Measurements from ENCODE around the gene BHLHE23.

- no peak for TF ChIP-seq CTCF (IDR thresholded peaks at IDR 0.05)
- TF ChIP-seq POLR2A (IDR thresholded peaks at IDR 0.05), result no peak
These were observed 10.5 kb upstream of the BHLHE23 start for GRCh38 chr20:63017076-63017825.

Measured in heart left ventricle (tissue), 13 donors.